Spleen (tissue), 7 donors: ENCODE measurements around the gene PDE8A.

Experiments used
- POLR2AphosphoS5 ChIP-seq, 3 donors: sonication (generic); formaldehyde crosslinking; IDR thresholded peaks; one replicate each; pipeline ENCODE4 v1.5.1; 2017; ENCODE audit warnings: antibody characterized with exemption in 3 of 3
- TF ChIP-seq, protein P1 (sequence below), 11 experiments: fragments of 200-600 bp in 7 of 11; fragments of 450-650 bp in 4 of 11; sonication (generic) in 4 of 11; IDR thresholded peaks in 8 of 11; conservative IDR thresholded peaks in 3 of 11; 1 replicate in 7 of 11; 2 replicates in 4 of 11; pipeline versions ENCODE4 v1.4.0 to v1.8.0; 2016 to 2021; ENCODE audit warnings: antibody characterized with exemption in 11 of 11, inconsistent platforms in 4 of 11, mild to moderate bottlenecking in 1 of 11
- donor health status: DM: no; HTN: no; CAD: no; lungs with moderate emphysema.
- donor health status: DM: no; HTN: no; CAD: no.
- donor health status: DM: no; HTN: no; CAD: no.

DNA sequence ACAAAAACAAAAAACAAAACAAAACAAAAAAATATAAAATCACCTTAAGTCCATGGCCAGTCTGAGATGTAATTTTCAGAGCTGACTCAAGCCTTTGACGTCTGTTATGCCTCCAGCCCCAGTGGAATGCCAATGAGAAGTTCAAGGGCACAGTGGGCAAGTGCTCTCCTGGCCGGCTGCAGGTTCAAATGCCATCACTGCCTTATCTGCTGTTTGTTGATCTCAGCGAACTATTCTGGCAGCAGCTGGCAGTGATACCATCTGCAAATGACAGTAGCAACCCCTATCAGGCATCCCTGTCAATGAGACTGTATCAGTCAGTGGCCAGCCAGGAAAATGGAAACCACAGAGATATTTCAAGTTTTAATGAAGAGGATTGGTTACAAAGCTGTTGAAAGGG is 10.8 kb upstream of the PDE8A start:
- TF ChIP-seq, protein P1, sequence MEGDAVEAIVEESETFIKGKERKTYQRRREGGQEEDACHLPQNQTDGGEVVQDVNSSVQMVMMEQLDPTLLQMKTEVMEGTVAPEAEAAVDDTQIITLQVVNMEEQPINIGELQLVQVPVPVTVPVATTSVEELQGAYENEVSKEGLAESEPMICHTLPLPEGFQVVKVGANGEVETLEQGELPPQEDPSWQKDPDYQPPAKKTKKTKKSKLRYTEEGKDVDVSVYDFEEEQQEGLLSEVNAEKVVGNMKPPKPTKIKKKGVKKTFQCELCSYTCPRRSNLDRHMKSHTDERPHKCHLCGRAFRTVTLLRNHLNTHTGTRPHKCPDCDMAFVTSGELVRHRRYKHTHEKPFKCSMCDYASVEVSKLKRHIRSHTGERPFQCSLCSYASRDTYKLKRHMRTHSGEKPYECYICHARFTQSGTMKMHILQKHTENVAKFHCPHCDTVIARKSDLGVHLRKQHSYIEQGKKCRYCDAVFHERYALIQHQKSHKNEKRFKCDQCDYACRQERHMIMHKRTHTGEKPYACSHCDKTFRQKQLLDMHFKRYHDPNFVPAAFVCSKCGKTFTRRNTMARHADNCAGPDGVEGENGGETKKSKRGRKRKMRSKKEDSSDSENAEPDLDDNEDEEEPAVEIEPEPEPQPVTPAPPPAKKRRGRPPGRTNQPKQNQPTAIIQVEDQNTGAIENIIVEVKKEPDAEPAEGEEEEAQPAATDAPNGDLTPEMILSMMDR (IDR thresholded peaks at IDR 0.05 in 8 of 11, conservative IDR thresholded peaks at IDR 0.05 in 3 of 11), result no peak
- no peak for TF ChIP-seq POLR2AphosphoS5 (IDR thresholded peaks at IDR 0.05)
